AG04450 (cell line): Measurements from ENCODE around the gene TRAP1. TPM values are rescaled to one million over a fixed set of nuclear protein-coding genes. Genes with fewer than 3 reads are reported as not detected.

ENCODE experiments used
- CTCF ChIA-PET: fragments of 300-600, 350-600 bp; formaldehyde crosslinking; extraction: SDS; loops from one replicate; lab custom pipeline; 2022; ENCODE audit warnings: antibody characterized with exemption, inconsistent platforms; lab: Charles Lee
- POLR2A ChIA-PET: fragments of 350-600 bp; formaldehyde crosslinking; extraction: SDS; loops from one replicate; lab custom pipeline; 2021; ENCODE audit warnings: antibody characterized with exemption, inconsistent platforms; lab: Yijun Ruan, JAX
- DNase-seq: peaks from one replicate; pipeline ENCODE4 v3.0.0-alpha.2; 2011; ENCODE audit warnings: low read depth, low spot score
- H3K27ac ChIP-seq: one replicate; pipeline ENCODE4 v1.5.1; 2012; ENCODE audit warnings: low read depth, low read length, control low read depth
- H3K27me3 ChIP-seq: one replicate; pipeline ENCODE4 v1.6.0; 2012; ENCODE audit warnings: low read length; ENCODE audit not compliant: control insufficient read depth, insufficient read depth
- H3K4me3 ChIP-seq: 2 replicates; pipeline ENCODE4 v1.5.1; 2011; ENCODE audit warnings: mild to moderate bottlenecking, low read depth, low read length, control low read depth
- H3K9me3 ChIP-seq: 2 replicates; pipeline ENCODE4 v1.5.1; 2012; ENCODE audit warnings: low read length; ENCODE audit not compliant: control insufficient read depth, insufficient read depth
- polyA plus RNA-seq: library from polyadenylated mRNA; depleted of rRNA; stranded (reverse); fragments of >200 nt; gene quantifications from 2 replicates; pipeline ENCODE4 v1.2.3, GENCODE V29; 2011
- TF ChIP-seq, protein P1 (sequence below): IDR thresholded peaks from 2 replicates; pipeline ENCODE4 v1.5.1; 2011; ENCODE audit warnings: low read depth, low read length, control low read depth, inconsistent platforms

TRAP1 gene
- polyA plus RNA-seq, 1 experiment: 83.9 TPM

DNA sequence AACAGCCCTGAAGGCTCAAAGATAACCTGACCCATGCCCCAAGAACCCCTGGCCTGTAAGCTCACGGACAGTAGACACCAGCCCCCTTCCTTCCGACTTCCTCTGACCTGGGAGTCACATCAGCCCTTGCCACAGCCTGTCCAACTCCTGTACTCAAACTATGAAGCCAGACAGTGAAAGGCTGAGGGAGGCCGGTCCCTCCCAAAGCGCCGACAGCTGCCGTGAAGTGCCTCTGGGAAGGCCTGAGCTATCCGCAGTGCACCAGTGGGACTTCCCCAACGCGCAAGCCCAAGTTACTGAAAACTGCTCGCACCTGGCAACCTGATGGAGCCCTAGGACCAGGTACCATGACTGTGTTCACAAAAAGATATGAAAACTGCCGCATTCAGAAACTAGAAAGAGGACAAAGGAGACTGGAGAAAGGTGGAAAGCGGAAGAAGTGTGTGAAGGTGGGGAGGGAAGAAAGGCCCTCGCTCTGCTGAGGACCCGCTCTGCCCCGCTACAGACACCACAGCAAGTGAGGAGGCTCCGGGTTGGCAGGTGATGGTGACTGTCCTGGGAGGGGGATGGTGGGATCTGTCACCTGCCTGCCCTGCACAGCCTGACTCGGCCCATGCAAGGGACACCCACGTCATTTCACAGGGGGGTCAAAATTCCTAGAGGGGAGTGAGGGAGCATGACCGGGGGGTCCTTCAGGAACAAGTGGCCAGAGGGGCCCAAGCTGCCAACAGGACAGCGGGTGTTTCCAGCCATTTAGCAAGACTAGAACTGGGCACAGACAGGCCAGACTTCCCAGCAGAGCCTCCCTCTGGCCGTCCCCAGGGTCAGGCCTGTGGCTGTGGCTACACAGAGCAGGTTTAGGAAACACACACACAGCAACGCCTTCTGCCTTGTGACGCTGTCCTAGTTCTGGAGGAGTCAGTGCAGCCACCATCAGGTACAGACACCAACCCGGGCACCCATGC is 13.1 kb upstream of the TRAP1 start:
- Histone ChIP-seq H3K27ac (no peak overlapping the region), H3K4me3 (no peak overlapping the region), H3K27me3 (no peaks in the 10 kb centered on the region), H3K9me3 (peaks cover 6% of the 10 kb centered on the region; the same call in 1 of the 2 replicates)
- no peak for DNase-seq
- TF ChIP-seq, protein P1, sequence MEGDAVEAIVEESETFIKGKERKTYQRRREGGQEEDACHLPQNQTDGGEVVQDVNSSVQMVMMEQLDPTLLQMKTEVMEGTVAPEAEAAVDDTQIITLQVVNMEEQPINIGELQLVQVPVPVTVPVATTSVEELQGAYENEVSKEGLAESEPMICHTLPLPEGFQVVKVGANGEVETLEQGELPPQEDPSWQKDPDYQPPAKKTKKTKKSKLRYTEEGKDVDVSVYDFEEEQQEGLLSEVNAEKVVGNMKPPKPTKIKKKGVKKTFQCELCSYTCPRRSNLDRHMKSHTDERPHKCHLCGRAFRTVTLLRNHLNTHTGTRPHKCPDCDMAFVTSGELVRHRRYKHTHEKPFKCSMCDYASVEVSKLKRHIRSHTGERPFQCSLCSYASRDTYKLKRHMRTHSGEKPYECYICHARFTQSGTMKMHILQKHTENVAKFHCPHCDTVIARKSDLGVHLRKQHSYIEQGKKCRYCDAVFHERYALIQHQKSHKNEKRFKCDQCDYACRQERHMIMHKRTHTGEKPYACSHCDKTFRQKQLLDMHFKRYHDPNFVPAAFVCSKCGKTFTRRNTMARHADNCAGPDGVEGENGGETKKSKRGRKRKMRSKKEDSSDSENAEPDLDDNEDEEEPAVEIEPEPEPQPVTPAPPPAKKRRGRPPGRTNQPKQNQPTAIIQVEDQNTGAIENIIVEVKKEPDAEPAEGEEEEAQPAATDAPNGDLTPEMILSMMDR: no peak
- POLR2A ChIA-PET: no interaction called here
- CTCF ChIA-PET: no interaction called here

DNA sequence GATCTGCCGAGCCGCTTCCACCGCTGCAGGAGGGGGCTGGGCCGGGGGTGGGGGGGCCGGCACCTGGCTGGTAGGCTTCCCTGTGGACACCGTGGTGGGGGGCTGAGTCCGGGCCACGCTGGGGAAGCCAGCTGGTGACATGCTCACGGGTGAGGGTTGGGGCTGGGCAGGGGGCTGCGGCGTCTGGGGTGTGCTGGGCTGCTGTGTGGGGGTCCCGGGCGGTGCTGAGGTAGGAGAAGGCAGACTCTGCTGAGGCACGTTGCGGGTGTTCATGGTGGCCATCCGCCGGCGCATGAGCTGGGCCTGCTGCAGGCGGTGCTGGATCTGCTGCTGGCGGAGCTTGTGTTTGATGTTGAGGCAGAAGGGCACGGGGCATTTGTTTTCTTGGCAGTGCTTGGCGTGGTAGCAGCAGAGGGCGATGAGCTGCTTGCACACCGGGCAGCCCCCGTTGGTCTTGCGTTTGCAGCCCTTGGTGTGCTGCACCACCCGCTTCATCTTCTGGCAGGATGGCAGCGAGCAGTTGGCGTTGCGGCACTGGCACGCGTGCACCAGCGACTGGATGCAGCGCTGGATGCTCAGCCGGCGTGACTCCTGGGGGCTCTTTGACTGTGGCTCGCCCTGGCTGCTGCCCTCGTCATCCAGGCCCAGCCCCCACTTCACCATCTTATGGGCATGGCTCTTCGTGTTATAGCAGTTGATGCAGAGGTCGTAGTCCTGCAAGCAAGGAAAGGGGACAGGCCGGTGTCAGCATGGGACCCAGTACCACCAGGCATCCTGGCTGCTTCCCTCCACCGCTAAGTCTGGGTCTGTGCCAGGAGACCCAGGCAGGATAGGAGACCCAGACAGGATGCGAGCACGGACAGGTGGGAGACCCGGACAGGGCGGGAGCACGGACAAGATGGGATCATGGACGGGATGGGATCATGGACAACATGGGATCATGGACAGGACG is 12.1 kb upstream of the TRAP1 start:
- TF ChIP-seq, protein P1: no peak
- no peaks in the 10 kb centered on the region for H3K27me3 ChIP-seq
- no peak overlapping the region for H3K27ac ChIP-seq
- H3K9me3 ChIP-seq: peaks cover under 1% of the 10 kb centered on the region; the same call in 1 of the 2 replicates
- no peak for DNase-seq
- no peak overlapping the region for H3K4me3 ChIP-seq
- ChIA-PET CTCF (no interaction called here), POLR2A (interaction anchor here (0.6 kb wide), 1 partner anchor 9 kb away, joined by 3 read pairs; no protein-coding TSS in a partner anchor)

DNA sequence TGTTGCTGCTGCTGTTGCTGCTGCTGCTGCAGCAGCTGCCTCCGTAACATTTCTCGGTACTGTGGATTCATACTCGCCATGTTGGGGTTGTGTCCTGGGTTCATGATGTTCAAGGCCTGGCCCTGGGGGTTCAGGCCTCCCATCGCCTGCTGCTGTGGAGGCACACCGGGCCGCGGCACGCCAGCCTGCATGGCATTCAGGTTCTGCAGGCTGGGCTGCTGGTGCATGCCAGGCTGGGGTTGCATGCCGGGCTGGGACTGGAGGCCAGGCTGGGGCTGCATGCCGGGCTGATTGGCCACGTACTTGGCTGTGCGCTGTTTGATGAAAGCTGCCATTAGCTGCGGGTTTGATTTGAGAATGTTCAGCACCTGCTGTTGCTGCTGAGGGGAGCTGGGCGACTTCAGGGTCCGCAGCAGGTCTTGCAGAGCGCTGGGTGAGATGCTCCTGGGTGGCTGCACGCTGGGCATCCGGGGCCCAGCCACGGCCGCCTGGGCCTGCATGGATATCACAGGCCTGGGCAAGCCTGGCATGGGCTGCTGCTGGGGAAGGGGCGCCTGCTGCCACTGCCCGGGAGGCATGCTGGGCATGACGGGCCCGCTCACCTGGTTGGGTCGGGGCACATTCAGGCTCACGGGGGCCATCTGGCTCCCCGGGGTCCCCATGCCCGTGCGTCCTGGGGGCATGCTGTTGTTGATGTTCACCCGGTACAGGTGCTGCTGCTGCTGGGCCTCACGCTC is 11.3 kb upstream of the TRAP1 start:
- TF ChIP-seq, protein P1: no peak
- CTCF ChIA-PET: no interaction called here
- no peak for DNase-seq
- Histone ChIP-seq H3K27ac (no peak overlapping the region), H3K9me3 (no peaks in the 10 kb centered on the region; the same call in 1 of the 2 replicates), H3K4me3 (no peak overlapping the region), H3K27me3 (no peaks in the 10 kb centered on the region)
- POLR2A ChIA-PET: interaction anchor here (0.6 kb wide), 1 partner anchor 10 kb away, joined by 3 read pairs; no protein-coding TSS in a partner anchor

DNA sequence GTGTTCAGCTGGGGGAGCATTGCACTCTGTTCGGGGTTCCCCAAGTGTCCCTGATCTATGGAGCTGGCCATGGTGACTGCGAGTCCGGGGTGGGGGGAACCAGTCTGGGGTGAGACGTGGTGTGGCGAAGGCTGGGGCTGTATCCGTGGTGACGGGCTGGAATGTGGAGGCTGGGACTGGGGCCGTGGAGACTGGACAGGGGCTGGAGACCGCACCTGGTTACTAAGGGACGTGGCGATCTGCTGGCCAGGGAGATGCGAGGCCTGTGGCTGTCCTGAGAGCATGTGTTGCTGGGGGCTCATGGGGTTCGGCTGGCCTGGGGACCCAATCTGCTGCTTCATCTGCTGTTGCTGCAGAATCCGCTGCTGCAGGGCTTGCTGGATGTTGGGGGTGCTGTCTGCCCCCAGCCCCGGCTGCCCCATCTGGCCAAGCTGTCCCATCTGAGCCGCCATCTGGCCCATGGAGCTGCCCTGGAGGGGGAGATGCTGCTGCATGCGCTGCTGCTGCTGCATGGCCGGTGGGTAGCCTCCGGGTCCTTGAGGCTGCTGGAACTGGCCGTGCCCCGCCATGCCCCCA is 10.6 kb upstream of the TRAP1 start:
- ChIA-PET POLR2A (no interaction called here), CTCF (no interaction called here)
- TF ChIP-seq, protein P1: no peak
- no peaks in the 10 kb centered on the region for H3K27me3 ChIP-seq
- DNase-seq: no peak
- no peaks in the 10 kb centered on the region; the same call in 1 of the 2 replicates for H3K9me3 ChIP-seq
- H3K27ac ChIP-seq: no peak overlapping the region
- H3K4me3 ChIP-seq: no peak overlapping the region
